GM23338 (cell line): ENCODE measurements around the gene VSTM2B. TPM values are rescaled to one million over a fixed set of nuclear protein-coding genes. Genes with fewer than 3 reads are reported as not detected.
A peak's percentile ranks its signal among the peaks of the same experiment; 100 is the strongest.

Source experiments
- ATAC-seq: fragments of 200-7000 bp; cut with Tn5 transposase; 3 replicates; pipeline ENCODE4 v1.9.1; 2020
- DNase-seq: peaks from one replicate; pipeline ENCODE4 v3.0.0-alpha.2; 2015; ENCODE audit warnings: low spot score
- H2AFZ ChIP-seq: fragments of 200-600 bp; sonication (generic); 2 replicates; pipeline ENCODE4 v1.8.0; 2016; ENCODE audit warnings: antibody characterized with exemption, mild to moderate bottlenecking, moderate library complexity
- H3F3A ChIP-seq: fragments of 200-600 bp; sonication (generic); replicated peaks from 2 replicates; pipeline ENCODE4 v1.8.0; 2017; ENCODE audit warnings: antibody characterized with exemption, mixed run types, low read depth
- H3K27ac ChIP-seq: fragments of 200-600 bp; sonication (generic); 2 replicates; pipeline ENCODE4 v1.6.1; 2016; ENCODE audit warnings: low read depth
- H3K27me3 ChIP-seq: fragments of 200-600 bp; sonication (generic); 2 replicates; pipeline ENCODE4 v1.8.0; 2016; ENCODE audit warnings: mild to moderate bottlenecking, mixed run types, moderate library complexity; ENCODE audit not compliant: insufficient read depth
- H3K36me3 ChIP-seq: fragments of 200-600 bp; sonication (generic); 2 replicates; pipeline ENCODE4 v1.8.0; 2016; ENCODE audit warnings: mild to moderate bottlenecking; ENCODE audit not compliant: insufficient read depth
- H3K4me1 ChIP-seq: fragments of 200-600 bp; sonication (generic); 2 replicates; pipeline ENCODE4 v1.8.0; 2016; ENCODE audit warnings: mild to moderate bottlenecking, moderate library complexity; ENCODE audit not compliant: insufficient read depth
- H3K4me2 ChIP-seq: fragments of 200-600 bp; sonication (generic); 2 replicates; pipeline ENCODE4 v1.7.1; 2017; ENCODE audit warnings: mixed run types
- H3K4me3 ChIP-seq: fragments of 200-600 bp; sonication (generic); 2 replicates; pipeline ENCODE4 v1.6.1; 2016; ENCODE audit warnings: mixed run types
- H3K79me2 ChIP-seq: fragments of 200-600 bp; sonication (generic); replicated peaks from 2 replicates; pipeline ENCODE4 v1.8.0; 2017; ENCODE audit warnings: mild to moderate bottlenecking; ENCODE audit not compliant: insufficient read depth
- H3K9me2 ChIP-seq: fragments of 200-600 bp; sonication (generic); 2 replicates; pipeline ENCODE4 v1.8.0; 2017; ENCODE audit not compliant: insufficient read depth
- H4K20me1 ChIP-seq: fragments of 200-600 bp; sonication (generic); replicated peaks from 2 replicates; pipeline ENCODE4 v1.8.0; 2017; ENCODE audit warnings: mild to moderate bottlenecking; ENCODE audit not compliant: insufficient read depth
- H3K27ac Mint-ChIP-seq: 2 replicates; pipeline ENCODE4 v1.8.0; 2020; ENCODE audit warnings: inconsistent platforms, mild to moderate bottlenecking, moderate library complexity, mixed read lengths
- H3K27me3 Mint-ChIP-seq: 3 replicates; pipeline ENCODE4 v1.8.0; 2022; ENCODE audit warnings: low read depth, mild to moderate bottlenecking, moderate library complexity, mixed read lengths, inconsistent platforms; ENCODE audit not compliant: insufficient read depth, poor library complexity
- H3K36me3 Mint-ChIP-seq: 3 replicates; pipeline ENCODE4 v1.8.0; 2021; ENCODE audit warnings: low read depth, mild to moderate bottlenecking, inconsistent platforms, moderate library complexity, mixed read lengths
- H3K4me1 Mint-ChIP-seq: 3 replicates; pipeline ENCODE4 v1.8.0; 2020; ENCODE audit warnings: mild to moderate bottlenecking, inconsistent platforms, mixed read lengths
- H3K4me3 Mint-ChIP-seq: 3 replicates; pipeline ENCODE4 v1.8.0; 2021; ENCODE audit warnings: moderate library complexity, mild to moderate bottlenecking, inconsistent platforms, mixed read lengths
- H3K9me3 Mint-ChIP-seq: 3 replicates; pipeline ENCODE4 v1.8.0; 2020; ENCODE audit warnings: moderate library complexity, mild to moderate bottlenecking, inconsistent platforms, mixed read lengths
- EZH2 ChIP-seq: fragments of 200-600 bp; sonication (generic); IDR thresholded peaks from one replicate; pipeline ENCODE4 v1.8.0; 2017; ENCODE audit warnings: antibody characterized with exemption, mild to moderate bottlenecking, low read depth; ENCODE audit not compliant: unreplicated experiment
- JUNB ChIP-seq: IDR thresholded peaks from one replicate; pipeline ENCODE4 v1.6.1; 2016; ENCODE audit warnings: antibody characterized with exemption; ENCODE audit not compliant: unreplicated experiment
- NANOG ChIP-seq: IDR thresholded peaks from 2 replicates; pipeline ENCODE4 v1.6.1; 2016; ENCODE audit warnings: antibody characterized with exemption, borderline replicate concordance
- POLR2AphosphoS5 ChIP-seq: IDR thresholded peaks from 2 replicates; pipeline ENCODE4 v1.6.1; 2016; ENCODE audit warnings: antibody characterized with exemption, low read depth
- STAT1 ChIP-seq: IDR thresholded peaks from one replicate; pipeline ENCODE4 v1.6.1; 2016; ENCODE audit warnings: antibody characterized with exemption; ENCODE audit not compliant: unreplicated experiment
- ZNF114 ChIP-seq: fragments of 250-450 bp; sonication (Bioruptor Pico); IDR thresholded peaks from 2 replicates; pipeline ENCODE4 v1.5.0; 2020; ENCODE audit warnings: mild to moderate bottlenecking, moderate library complexity
- ZNF331 ChIP-seq: fragments of 250-450 bp; sonication (Bioruptor Pico); IDR thresholded peaks from 2 replicates; pipeline ENCODE4 v1.5.0; 2020; ENCODE audit warnings: low read depth, mild to moderate bottlenecking, moderate library complexity
- polyA plus RNA-seq: library from polyadenylated mRNA; unstranded; fragments of >200 nt; fragmentation: Nextera tagmentation; extraction: Ambion mirVana; gene quantifications from 2 replicates; pipeline ENCODE4 v1.2.1, GENCODE V29; 2016
- total RNA-seq: library from RNA; depleted of rRNA; stranded (reverse); fragments of >200 nt; shearing (Covaris generic); gene quantifications from 2 replicates; pipeline ENCODE4 v1.2.3, GENCODE V29; 2014
- TF ChIP-seq, protein P1 (sequence below), 2 experiments: fragments of 200-600 bp in 1 of 2; sonication (generic) in 1 of 2; conservative IDR thresholded peaks; 2 replicates each; pipeline versions ENCODE4 v1.5.1 to v1.6.1; 2016 to 2017; ENCODE audit warnings: antibody characterized with exemption in 2 of 2, low read depth in 2 of 2, mild to moderate bottlenecking in 2 of 2, moderate library complexity in 1 of 2

Gene VSTM2B
- total and polyA plus RNA-seq, 2 experiments from 2014 or later = 1.2 to 1.8 TPM

- Histone ChIP-seq H3K9me2 (no peaks in the 10 kb centered on the region), H3K79me2 (no peaks in the 10 kb centered on the region), H3K36me3 (no peaks in the 10 kb centered on the region), H3K27ac (no peak overlapping the region), H4K20me1 (no peaks in the 10 kb centered on the region; the same call in 1 of the 2 replicates), H3K4me1 (peaks cover 11% of the 10 kb centered on the region; the same call in 1 of the 2 replicates), H3K27me3 (peaks cover 77% of the 10 kb centered on the region), H3K4me3 (peak overlapping the region; percentile 84), H3F3A (peaks cover 6% of the 10 kb centered on the region; the same call in 1 of the 2 replicates), H2AFZ (peak overlapping the region; percentile 97), H3K4me2 (peak overlapping the region; percentile 93)
- Mint-ChIP-seq H3K27ac (no peak overlapping the region), H3K4me1 (peaks cover 19% of the 10 kb centered on the region), H3K36me3 (no peaks in the 10 kb centered on the region; the same call in 2 of the 3 replicates), H3K4me3 (peak overlapping the region; percentile 74), H3K27me3 (peaks cover 64% of the 10 kb centered on the region), H3K9me3 (peaks cover 4% of the 10 kb centered on the region; the same call in 2 of the 3 replicates)
- TF ChIP-seq, protein P1, sequence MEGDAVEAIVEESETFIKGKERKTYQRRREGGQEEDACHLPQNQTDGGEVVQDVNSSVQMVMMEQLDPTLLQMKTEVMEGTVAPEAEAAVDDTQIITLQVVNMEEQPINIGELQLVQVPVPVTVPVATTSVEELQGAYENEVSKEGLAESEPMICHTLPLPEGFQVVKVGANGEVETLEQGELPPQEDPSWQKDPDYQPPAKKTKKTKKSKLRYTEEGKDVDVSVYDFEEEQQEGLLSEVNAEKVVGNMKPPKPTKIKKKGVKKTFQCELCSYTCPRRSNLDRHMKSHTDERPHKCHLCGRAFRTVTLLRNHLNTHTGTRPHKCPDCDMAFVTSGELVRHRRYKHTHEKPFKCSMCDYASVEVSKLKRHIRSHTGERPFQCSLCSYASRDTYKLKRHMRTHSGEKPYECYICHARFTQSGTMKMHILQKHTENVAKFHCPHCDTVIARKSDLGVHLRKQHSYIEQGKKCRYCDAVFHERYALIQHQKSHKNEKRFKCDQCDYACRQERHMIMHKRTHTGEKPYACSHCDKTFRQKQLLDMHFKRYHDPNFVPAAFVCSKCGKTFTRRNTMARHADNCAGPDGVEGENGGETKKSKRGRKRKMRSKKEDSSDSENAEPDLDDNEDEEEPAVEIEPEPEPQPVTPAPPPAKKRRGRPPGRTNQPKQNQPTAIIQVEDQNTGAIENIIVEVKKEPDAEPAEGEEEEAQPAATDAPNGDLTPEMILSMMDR (conservative IDR thresholded peaks at IDR 0.05; ENCODE audit: low read depth in 2 of 2) = no peak
- TF ChIP-seq EZH2 = peak; percentile 82
- no peak for ATAC-seq
- DNase-seq = peak; percentile 49
Observed at GRCh38 chr19:29528946-29529645, 3.3 kb downstream of the VSTM2B start.

- ATAC-seq (peak; percentile 26), DNase-seq (peak; percentile 81)
- no peaks in the 10 kb centered on the region for H3K79me2 ChIP-seq
- peak overlapping the region; percentile 93 for H3K4me2 ChIP-seq
- H3K27ac ChIP-seq = no peak overlapping the region
- H3K4me1 Mint-ChIP-seq = peaks cover 19% of the 10 kb centered on the region
- H3K4me3 Mint-ChIP-seq = peak overlapping the region; percentile 74
- H3K4me1 ChIP-seq = peaks cover 7% of the 10 kb centered on the region
- H3K4me3 ChIP-seq = peak overlapping the region; percentile 84
- no peak overlapping the region for H3K27ac Mint-ChIP-seq
- H3K9me3 Mint-ChIP-seq = peaks cover 4% of the 10 kb centered on the region; the same call in 2 of the 3 replicates
- H3K27me3 ChIP-seq = peaks cover 69% of the 10 kb centered on the region
- no peaks in the 10 kb centered on the region for H3K36me3 ChIP-seq
- no peaks in the 10 kb centered on the region; the same call in 2 of the 3 replicates for H3K36me3 Mint-ChIP-seq
- no peaks in the 10 kb centered on the region for H3K9me2 ChIP-seq
- no peaks in the 10 kb centered on the region; the same call in 1 of the 2 replicates for H4K20me1 ChIP-seq
- peaks cover 3% of the 10 kb centered on the region; the same call in 1 of the 2 replicates for H3F3A ChIP-seq
- H2AFZ ChIP-seq = peak overlapping the region; percentile 97
- H3K27me3 Mint-ChIP-seq = peaks cover 56% of the 10 kb centered on the region
- TF ChIP-seq STAT1 (no peak), EZH2 (peak; percentile 3), NANOG (no peak), ZNF114 (CRISPR knock-in tag) (no peak), JUNB (no peak), POLR2AphosphoS5 (no peak), ZNF331 (CRISPR knock-in tag) (no peak)
- TF ChIP-seq, protein P1 (conservative IDR thresholded peaks at IDR 0.05; ENCODE audit: low read depth in 2 of 2) = peak in 1 of 2 experiments; percentile 29; a peak in 1 of 4 replicates
Observed at GRCh38 chr19:29529646-29530539, 4.1 kb downstream of the VSTM2B start.
